ENCODE results near the gene ENTPD8.
"Not testable (repeated sequence)": the region's sequence is repeated elsewhere in the genome, so short reads cannot be mapped to it uniquely, and the experiment has no call there.

The ENTPD8 gene

GRCh38 chr9:137417161-137418021 lies 23.8 kb downstream of the ENTPD8 start:
- Histone ChIP-seq H3K4me1 (ENCODE audit: control insufficient read depth in 1 of 2, insufficient read depth in 2 of 2, low read length in 2 of 2) (peaks cover 3 to 10% of the 10 kb centered on the region in 2 donors), H3K27ac (ENCODE audit: low read length) (no peak overlapping the region), H3K27me3 (ENCODE audit: low read depth, low read length) (no peaks in the 10 kb centered on the region), H3K4me3 (ENCODE audit: low read depth in 1 of 2, low read length in 2 of 2) (peak overlapping the region in 1 of 2 donors; percentile 32), H3K9me3 (ENCODE audit: control insufficient read depth in 1 of 2, low read length in 2 of 2) (no peaks in the 10 kb centered on the region), H3K36me3 (ENCODE audit: control insufficient read depth in 1 of 2, insufficient read depth in 2 of 2, low read length in 2 of 2) (no peaks in the 10 kb centered on the region)

- Histone ChIP-seq H3K4me1 (ENCODE audit: control insufficient read depth in 1 of 2, insufficient read depth in 2 of 2, low read length in 2 of 2) (peaks cover 3% of the 10 kb centered on the region in 2 donors), H3K27ac (ENCODE audit: low read length) (no peak overlapping the region), H3K4me3 (ENCODE audit: low read depth in 1 of 2, low read length in 2 of 2) (peak overlapping the region in 1 of 2 donors; percentile 32), H3K27me3 (ENCODE audit: low read depth, low read length) (no peaks in the 10 kb centered on the region), H3K9me3 (ENCODE audit: control insufficient read depth in 1 of 2, low read length in 2 of 2) (no peaks in the 10 kb centered on the region), H3K36me3 (ENCODE audit: control insufficient read depth in 1 of 2, insufficient read depth in 2 of 2, low read length in 2 of 2) (no peaks in the 10 kb centered on the region)
These were observed 24.5 kb downstream of the ENTPD8 start for GRCh38 chr9:137416563-137417151.

GRCh38 chr9:137416006-137416562 lies 25.1 kb downstream of the ENTPD8 start:
- Histone ChIP-seq H3K9me3 (ENCODE audit: control insufficient read depth in 1 of 2, low read length in 2 of 2) (no peaks in the 10 kb centered on the region), H3K36me3 (ENCODE audit: control insufficient read depth in 1 of 2, insufficient read depth in 2 of 2, low read length in 2 of 2) (no peaks in the 10 kb centered on the region), H3K4me3 (ENCODE audit: low read depth in 1 of 2, low read length in 2 of 2) (no peak overlapping the region), H3K27ac (ENCODE audit: low read length) (no peak overlapping the region), H3K4me1 (ENCODE audit: control insufficient read depth in 1 of 2, insufficient read depth in 2 of 2, low read length in 2 of 2) (peaks cover 0 to 3% of the 10 kb centered on the region in 2 donors), H3K27me3 (ENCODE audit: low read depth, low read length) (no peaks in the 10 kb centered on the region)

- H3K27ac ChIP-seq (ENCODE audit: low read length), result no peak overlapping the region
- no peaks in the 10 kb centered on the region for H3K27me3 ChIP-seq (ENCODE audit: low read depth, low read length)
- no peaks in the 10 kb centered on the region for H3K36me3 ChIP-seq (ENCODE audit: control insufficient read depth in 1 of 2, insufficient read depth in 2 of 2, low read length in 2 of 2)
- peaks cover 0 to 3% of the 10 kb centered on the region in 2 donors for H3K4me1 ChIP-seq (ENCODE audit: control insufficient read depth in 1 of 2, insufficient read depth in 2 of 2, low read length in 2 of 2)
- H3K9me3 ChIP-seq (ENCODE audit: control insufficient read depth in 1 of 2, low read length in 2 of 2), result no peaks in the 10 kb centered on the region
- H3K4me3 ChIP-seq (ENCODE audit: low read depth in 1 of 2, low read length in 2 of 2), result no peak overlapping the region
These were observed 25.7 kb downstream of the ENTPD8 start for GRCh38 chr9:137415451-137415850.

GRCh38 chr9:137412431-137412830 lies 28.7 kb downstream of the ENTPD8 start:
- H3K27me3 ChIP-seq (ENCODE audit: low read depth, low read length), result no peaks in the 10 kb centered on the region

GRCh38 chr9:137411645-137412380 lies 29.3 kb downstream of the ENTPD8 start:
- H3K4me3 ChIP-seq (ENCODE audit: low read depth in 1 of 2, low read length in 2 of 2), result no peak overlapping the region
- no peak overlapping the region for H3K27ac ChIP-seq (ENCODE audit: low read length)
- peaks cover 3 to 7% of the 10 kb centered on the region in 2 donors for H3K4me1 ChIP-seq (ENCODE audit: control insufficient read depth in 1 of 2, insufficient read depth in 2 of 2, low read length in 2 of 2)
- H3K27me3 ChIP-seq (ENCODE audit: low read depth, low read length), result no peaks in the 10 kb centered on the region
- H3K36me3 ChIP-seq (ENCODE audit: control insufficient read depth in 1 of 2, insufficient read depth in 2 of 2, low read length in 2 of 2), result no peaks in the 10 kb centered on the region
- H3K9me3 ChIP-seq (ENCODE audit: control insufficient read depth in 1 of 2, low read length in 2 of 2), result no peaks in the 10 kb centered on the region

More at GRCh38 chr9:137412431-137412830, 28.7 kb downstream of the ENTPD8 start:
- no peaks in the 10 kb centered on the region for H3K36me3 ChIP-seq (ENCODE audit: control insufficient read depth in 1 of 2, insufficient read depth in 2 of 2, low read length in 2 of 2)
- no peak overlapping the region for H3K4me3 ChIP-seq (ENCODE audit: low read depth in 1 of 2, low read length in 2 of 2)
- no peaks in the 10 kb centered on the region for H3K9me3 ChIP-seq (ENCODE audit: control insufficient read depth in 1 of 2, low read length in 2 of 2)
- H3K27ac ChIP-seq (ENCODE audit: low read length), result no peak overlapping the region
- peaks cover 2 to 3% of the 10 kb centered on the region in 2 donors for H3K4me1 ChIP-seq (ENCODE audit: control insufficient read depth in 1 of 2, insufficient read depth in 2 of 2, low read length in 2 of 2)

- H3K9me3 ChIP-seq (ENCODE audit: control insufficient read depth in 1 of 2, low read length in 2 of 2), result no peaks in the 10 kb centered on the region
- no peaks in the 10 kb centered on the region for H3K36me3 ChIP-seq (ENCODE audit: control insufficient read depth in 1 of 2, insufficient read depth in 2 of 2, low read length in 2 of 2)
- no peaks in the 10 kb centered on the region for H3K27me3 ChIP-seq (ENCODE audit: low read depth, low read length)
- peaks cover 3 to 10% of the 10 kb centered on the region in 2 donors for H3K4me1 ChIP-seq (ENCODE audit: control insufficient read depth in 1 of 2, insufficient read depth in 2 of 2, low read length in 2 of 2)
- H3K4me3 ChIP-seq (ENCODE audit: low read depth in 1 of 2, low read length in 2 of 2), result no peak overlapping the region
- H3K27ac ChIP-seq (ENCODE audit: low read length), result no peak overlapping the region
These were observed 29.9 kb downstream of the ENTPD8 start for GRCh38 chr9:137411260-137411644.

GRCh38 chr9:137410891-137411249 lies 30.3 kb downstream of the ENTPD8 start:
- no peaks in the 10 kb centered on the region for H3K36me3 ChIP-seq (ENCODE audit: control insufficient read depth in 1 of 2, insufficient read depth in 2 of 2, low read length in 2 of 2)
- no peak overlapping the region for H3K27ac ChIP-seq (ENCODE audit: low read length)
- no peak overlapping the region for H3K4me3 ChIP-seq (ENCODE audit: low read depth in 1 of 2, low read length in 2 of 2)
- peaks cover 3 to 10% of the 10 kb centered on the region in 2 donors for H3K4me1 ChIP-seq (ENCODE audit: control insufficient read depth in 1 of 2, insufficient read depth in 2 of 2, low read length in 2 of 2)
- H3K9me3 ChIP-seq (ENCODE audit: control insufficient read depth in 1 of 2, low read length in 2 of 2), result no peaks in the 10 kb centered on the region
- no peaks in the 10 kb centered on the region for H3K27me3 ChIP-seq (ENCODE audit: low read depth, low read length)

GRCh38 chr9:137410236-137410890 lies 30.8 kb downstream of the ENTPD8 start:
- H3K4me3 ChIP-seq (ENCODE audit: low read depth in 1 of 2, low read length in 2 of 2); H3K27me3 ChIP-seq (ENCODE audit: low read depth, low read length); H3K27ac ChIP-seq (ENCODE audit: low read length); H3K9me3 ChIP-seq (ENCODE audit: control insufficient read depth in 1 of 2, low read length in 2 of 2); H3K36me3 ChIP-seq (ENCODE audit: control insufficient read depth in 1 of 2, insufficient read depth in 2 of 2, low read length in 2 of 2): not testable (repeated sequence)
- peaks cover 3 to 10% of the 10 kb centered on the region in 2 donors for H3K4me1 ChIP-seq (ENCODE audit: control insufficient read depth in 1 of 2, insufficient read depth in 2 of 2, low read length in 2 of 2)

- Histone ChIP-seq H3K4me3 (ENCODE audit: low read depth in 1 of 2, low read length in 2 of 2) (no peak overlapping the region), H3K36me3 (ENCODE audit: control insufficient read depth in 1 of 2, insufficient read depth in 2 of 2, low read length in 2 of 2) (no peaks in the 10 kb centered on the region), H3K27me3 (ENCODE audit: low read depth, low read length) (no peaks in the 10 kb centered on the region), H3K4me1 (ENCODE audit: control insufficient read depth in 1 of 2, insufficient read depth in 2 of 2, low read length in 2 of 2) (peaks cover 3 to 10% of the 10 kb centered on the region in 2 donors), H3K27ac (ENCODE audit: low read length) (no peak overlapping the region), H3K9me3 (ENCODE audit: control insufficient read depth in 1 of 2, low read length in 2 of 2) (no peaks in the 10 kb centered on the region)
These were observed 31.6 kb downstream of the ENTPD8 start for GRCh38 chr9:137409515-137409914.
